GM18517 (cell line): Measurements from ENCODE around the gene DRC7.
"Not testable (repeated sequence)": the region's sequence is repeated elsewhere in the genome, so short reads cannot be mapped to it uniquely, and the experiment has no call there.

ENCODE experiments used
- ATAC-seq: cut with Tn5 transposase; IDR thresholded peaks from one replicate; pipeline ENCODE4 v1.9.1; 2021; ENCODE audit warnings: mild to moderate bottlenecking, moderate library complexity; ENCODE audit not compliant: unreplicated experiment

Gene DRC7

GRCh38 chr16:57709663-57710062, 15.1 kb downstream of the DRC7 start:
- no peak for ATAC-seq

- no peak for ATAC-seq
These were observed 16.7 kb downstream of the DRC7 start for GRCh38 chr16:57711346-57711745.

GRCh38 chr16:57711993-57712392, 17.4 kb downstream of the DRC7 start:
- ATAC-seq, result no peak

- ATAC-seq, result not testable (repeated sequence)
These were observed 18.0 kb downstream of the DRC7 start for GRCh38 chr16:57712569-57712968.

GRCh38 chr16:57713596-57713995, 19.0 kb downstream of the DRC7 start:
- ATAC-seq, result no peak

- ATAC-seq, result no peak
These were observed 19.4 kb downstream of the DRC7 start for GRCh38 chr16:57714047-57714446.

GRCh38 chr16:57720142-57720575, 25.6 kb downstream of the DRC7 start:
- ATAC-seq, result no peak

- ATAC-seq, result no peak
These were observed 27.0 kb downstream of the DRC7 start for GRCh38 chr16:57721356-57722209.

GRCh38 chr16:57722210-57722499, 27.5 kb downstream of the DRC7 start:
- no peak for ATAC-seq

GRCh38 chr16:57722651-57723050, 28.0 kb downstream of the DRC7 start:
- no peak for ATAC-seq

- ATAC-seq, result no peak
These were observed 28.6 kb downstream of the DRC7 start for GRCh38 chr16:57723170-57723569.

GRCh38 chr16:57724531-57724930, 29.9 kb downstream of the DRC7 start:
- no peak for ATAC-seq

GRCh38 chr16:57725151-57725550, 30.5 kb downstream of the DRC7 start:
- no peak for ATAC-seq

GRCh38 chr16:57725554-57725953, 30.9 kb downstream of the DRC7 start:
- ATAC-seq, result no peak

GRCh38 chr16:57725976-57726375, 31.4 kb downstream of the DRC7 start:
- ATAC-seq, result no peak

GRCh38 chr16:57726433-57726947, 31.9 kb downstream of the DRC7 start:
- ATAC-seq, result no peak

GRCh38 chr16:57727610-57728009, 33.0 kb downstream of the DRC7 start:
- ATAC-seq, result no peak

GRCh38 chr16:57728336-57729181, 34.0 kb downstream of the DRC7 start:
- no peak for ATAC-seq

- no peak for ATAC-seq
These were observed 34.5 kb downstream of the DRC7 start for GRCh38 chr16:57729182-57729484.

GRCh38 chr16:57729852-57730251, 35.2 kb downstream of the DRC7 start:
- not testable (repeated sequence) for ATAC-seq

GRCh38 chr16:57730771-57731730, 36.4 kb downstream of the DRC7 start:
- no peak for ATAC-seq
